SK-N-SH (cell line): ENCODE data around the gene VRK2. TPM values are rescaled to one million over a fixed set of nuclear protein-coding genes. Genes with fewer than 3 reads are reported as not detected.

Experiments used
- CTCF ChIA-PET: fragments of 300-600, 350-600 bp; formaldehyde crosslinking; extraction: SDS; loops from one replicate; lab custom pipeline; 2021; lab: Yijun Ruan, JAX
- POLR2A ChIA-PET: fragments of 350-600 bp; sonication (Branson Sonifier 250); formaldehyde crosslinking; extraction: SDS; loops from one replicate; lab custom pipeline; 2020; ENCODE audit warnings: antibody characterized with exemption, inconsistent platforms; lab: Yijun Ruan, JAX
- DNase-seq: peaks from one replicate; pipeline ENCODE4 v3.0.0; 2012
- H2AFZ ChIP-seq: fragments of 200-600 bp; sonication (generic); 2 replicates; pipeline ENCODE4 v1.8.1; 2016; ENCODE audit warnings: antibody characterized with exemption, mild to moderate bottlenecking, low read depth
- H3F3A ChIP-seq: fragments of 200-600 bp; sonication (generic); replicated peaks from 2 replicates; pipeline ENCODE3; 2016; ENCODE audit warnings: antibody characterized with exemption, mild to moderate bottlenecking; ENCODE audit not compliant: insufficient read depth
- H3K27ac ChIP-seq, 2 experiments: fragments of 200-500 bp in 1 of 2; fragments of 200-600 bp in 1 of 2; sonication (Bioruptor generic) in 1 of 2; sonication (generic), shearing (Covaris generic) in 1 of 2; 2 replicates each; pipeline versions ENCODE4 v1.5.1 to v1.6.1; 2014 to 2016; ENCODE audit warnings: low read depth in 2 of 2, inconsistent platforms in 1 of 2, low read length in 1 of 2, mild to moderate bottlenecking in 1 of 2, mixed read lengths in 1 of 2
- H3K27me3 ChIP-seq: fragments of 200-600 bp; sonication (generic), shearing (Covaris generic); 2 replicates; pipeline ENCODE4 v1.6.1; 2016; ENCODE audit warnings: mixed run types; ENCODE audit not compliant: insufficient read depth
- H3K36me3 ChIP-seq, 2 experiments: fragments of 200-500 bp in 1 of 2; fragments of 200-600 bp in 1 of 2; sonication (Bioruptor generic) in 1 of 2; sonication (generic) in 1 of 2; replicated peaks in 1 of 2; 2 replicates each; pipeline versions ENCODE3 to v1.5.1; 2014 to 2016; ENCODE audit warnings: low read length in 1 of 2, mild to moderate bottlenecking in 1 of 2; ENCODE audit not compliant: insufficient read depth in 2 of 2, control insufficient read depth in 1 of 2
- H3K4me1 ChIP-seq, 2 experiments: fragments of 200-500 bp in 1 of 2; fragments of 200-600 bp in 1 of 2; sonication (Bioruptor generic) in 1 of 2; sonication (generic), shearing (Covaris generic) in 1 of 2; 2 replicates each; pipeline versions ENCODE4 v1.5.1 to v1.6.1; 2014 to 2016; ENCODE audit warnings: low read depth in 1 of 2, low read length in 1 of 2, mixed run types in 1 of 2; ENCODE audit not compliant: insufficient read depth in 2 of 2, control insufficient read depth in 1 of 2
- H3K4me2 ChIP-seq: fragments of 200-600 bp; sonication (generic), shearing (Covaris generic); 2 replicates; pipeline ENCODE4 v1.6.1; 2017; ENCODE audit warnings: mixed run types
- H3K4me3 ChIP-seq, 2 experiments: fragments of 200-500 bp in 1 of 2; fragments of 200-600 bp in 1 of 2; sonication (Bioruptor generic) in 1 of 2; sonication (generic), shearing (Covaris generic) in 1 of 2; 2 replicates each; pipeline versions ENCODE4 v1.5.1 to v1.8.1; 2014 to 2016; ENCODE audit warnings: low read depth in 2 of 2, inconsistent platforms in 1 of 2, low read length in 1 of 2, mild to moderate bottlenecking in 1 of 2, mixed read lengths in 1 of 2, moderate library complexity in 1 of 2
- H3K79me2 ChIP-seq: fragments of 200-600 bp; sonication (generic); 2 replicates; pipeline ENCODE4 v1.8.1; 2017; ENCODE audit warnings: mild to moderate bottlenecking; ENCODE audit not compliant: insufficient read depth
- H3K9ac ChIP-seq: fragments of 200-600 bp; sonication (generic); 2 replicates; pipeline ENCODE4 v1.6.1; 2017; ENCODE audit warnings: mixed run types
- H3K9me2 ChIP-seq: fragments of 200-600 bp; sonication (generic); 2 replicates; pipeline ENCODE4 v1.6.1; 2017; ENCODE audit warnings: mixed run types
- H3K9me3 ChIP-seq: fragments of 200-600 bp; sonication (generic); 2 replicates; pipeline ENCODE4 v1.6.1; 2017; ENCODE audit warnings: mixed run types, mild to moderate bottlenecking, moderate library complexity
- H4K20me1 ChIP-seq: fragments of 200-600 bp; sonication (generic); 2 replicates; pipeline ENCODE4 v1.6.1; 2017; ENCODE audit warnings: mild to moderate bottlenecking, mixed run types; ENCODE audit not compliant: insufficient read depth
- CHD2 ChIP-seq: fragments of 150-350 bp; IDR thresholded peaks from 2 replicates; pipeline ENCODE4 v1.6.1; 2018; ENCODE audit warnings: low read length; ENCODE audit not compliant: partially characterized antibody
- ELF1 ChIP-seq: IDR thresholded peaks from 2 replicates; pipeline ENCODE4 v1.4.0; 2012
- EZH2phosphoT487 ChIP-seq: fragments of 200-600 bp; sonication (generic); IDR thresholded peaks from 2 replicates; pipeline ENCODE4 v1.6.1; 2017; ENCODE audit warnings: low read depth, mixed run types, mild to moderate bottlenecking, antibody characterized with exemption, moderate library complexity, borderline replicate concordance
- FOSL2 ChIP-seq: IDR thresholded peaks from 2 replicates; pipeline ENCODE4 v1.4.0; 2012; ENCODE audit warnings: low read depth, mild to moderate bottlenecking, moderate library complexity, borderline replicate concordance
- FOXJ3 ChIP-seq: sonication (generic); formaldehyde crosslinking; IDR thresholded peaks from 2 replicates; pipeline ENCODE4 v1.5.1; 2020; ENCODE audit warnings: mild to moderate bottlenecking, missing genetic modification reagents
- GATA2 ChIP-seq: sonication (generic); formaldehyde crosslinking; IDR thresholded peaks from 2 replicates; pipeline ENCODE4 v1.5.0; 2020; ENCODE audit warnings: mild to moderate bottlenecking, missing genetic modification reagents
- IRF3 ChIP-seq: fragments of 150-350 bp; IDR thresholded peaks from 2 replicates; pipeline ENCODE4 v1.6.1; 2016; ENCODE audit warnings: mild to moderate bottlenecking, low read depth, low read length
- MAX ChIP-seq: IDR thresholded peaks from 2 replicates; pipeline ENCODE4 v1.4.0; 2012; ENCODE audit warnings: low read depth
- MXI1 ChIP-seq: IDR thresholded peaks from 2 replicates; pipeline ENCODE4 v1.6.1; 2012; ENCODE audit warnings: mild to moderate bottlenecking, low read depth, low read length, improper control_type of control experiment
- NFIC ChIP-seq: IDR thresholded peaks from 2 replicates; pipeline ENCODE4 v1.4.0; 2012; ENCODE audit warnings: borderline replicate concordance
- NRF1 ChIP-seq: IDR thresholded peaks from 2 replicates; pipeline ENCODE4 v1.6.1; 2012; ENCODE audit warnings: low read depth, mild to moderate bottlenecking, low read length
- POLR2AphosphoS5 ChIP-seq: IDR thresholded peaks from 2 replicates; pipeline ENCODE4 v1.6.1; 2012; ENCODE audit warnings: low read depth, low read length
- RXRA ChIP-seq: IDR thresholded peaks from 2 replicates; pipeline ENCODE4 v1.4.0; 2012; ENCODE audit warnings: low read depth, mild to moderate bottlenecking, borderline replicate concordance
- SIN3A ChIP-seq: IDR thresholded peaks from 2 replicates; pipeline ENCODE4 v1.6.1; 2012; ENCODE audit warnings: low read depth, mild to moderate bottlenecking, low read length, moderate library complexity, borderline replicate concordance
- USF2 ChIP-seq: fragments of 150-350 bp; IDR thresholded peaks from 2 replicates; pipeline ENCODE4 v1.6.1; 2017; ENCODE audit warnings: antibody characterized with exemption, low read length, low read depth, borderline replicate concordance
- YY1 ChIP-seq: IDR thresholded peaks from 2 replicates; pipeline ENCODE4 v1.4.0; 2012; ENCODE audit warnings: low read depth, mild to moderate bottlenecking
- WGBS: methylation state at CpG from one replicate; pipeline ENCODE4 v1.1.6; 2017; ENCODE audit warnings: low lambda C conversion rate; 5-methylcytosine and 5-hydroxymethylcytosine counted together
- polyA plus RNA-seq, 3 experiments: library from polyadenylated mRNA; depleted of rRNA; stranded (reverse); fragments of >200 nt; gene quantifications; 2 replicates each; pipeline ENCODE4 v1.2.3, GENCODE V29; 2012
- TF ChIP-seq, protein P1 (sequence below): fragments of 200-600 bp; sonication (generic); IDR thresholded peaks from 2 replicates; pipeline ENCODE4 v1.6.1; 2017; ENCODE audit warnings: antibody characterized with exemption, mild to moderate bottlenecking, moderate library complexity
- TF ChIP-seq, protein P2 (sequence below): IDR thresholded peaks from 2 replicates; pipeline ENCODE4; 2012

Gene VRK2
- polyA plus RNA-seq, 1 of the 3 experiments (the other 2 are of a cell fraction): not detected

DNA sequence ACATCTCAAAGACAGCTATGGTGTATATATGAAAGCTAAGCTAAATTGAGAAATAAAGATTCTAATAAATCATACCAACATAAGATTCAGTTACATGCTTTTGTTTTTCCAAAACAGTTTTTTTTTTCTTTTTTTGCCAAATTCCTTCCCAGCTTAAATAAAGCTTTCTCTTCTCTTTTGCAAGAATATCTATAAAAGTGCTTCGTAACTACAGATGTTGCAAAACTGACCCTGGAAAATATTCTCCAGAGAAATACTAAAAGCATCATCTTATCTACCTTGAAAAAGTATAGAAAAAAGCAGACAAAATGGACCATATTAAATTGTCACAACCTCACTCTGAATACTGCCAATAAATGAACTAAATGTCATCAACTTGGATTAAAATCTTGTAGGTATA lies 155.8 kb downstream of the VRK2 start:
- POLR2A ChIA-PET: no interaction called here
- 100% methylated on average over 1 of the region's 1 CpG for WGBS
- Histone ChIP-seq H3K9me2 (no peaks in the 10 kb centered on the region; the same call in 1 of the 2 replicates), H3K79me2 (no peaks in the 10 kb centered on the region), H3K9me3 (no peaks in the 10 kb centered on the region), H4K20me1 (no peaks in the 10 kb centered on the region), H3K27ac (no peak overlapping the region), H3K4me3 (no peak overlapping the region), H2AFZ (no peak overlapping the region), H3K4me1 (0 out of 4 replicates have a peak, but pooled peaks cover 0 to 5% of the 10 kb centered on the region in 2 experiments), H3K4me2 (no peak overlapping the region), H3K36me3 (peaks cover 24 to 26% of the 10 kb centered on the region in 2 experiments), H3K27me3 (no peaks in the 10 kb centered on the region), H3F3A (peaks cover 24% of the 10 kb centered on the region), H3K9ac (no peak overlapping the region)
- CTCF ChIA-PET: no interaction called here
- DNase-seq: no peak
- TF ChIP-seq FOSL2: no peak
- TF ChIP-seq IRF3: no peak
- no peak for TF ChIP-seq RXRA
- TF ChIP-seq MXI1: no peak
- TF ChIP-seq POLR2AphosphoS5: no peak
- TF ChIP-seq GATA2 (CRISPR knock-in tag): no peak
- TF ChIP-seq, protein P1, sequence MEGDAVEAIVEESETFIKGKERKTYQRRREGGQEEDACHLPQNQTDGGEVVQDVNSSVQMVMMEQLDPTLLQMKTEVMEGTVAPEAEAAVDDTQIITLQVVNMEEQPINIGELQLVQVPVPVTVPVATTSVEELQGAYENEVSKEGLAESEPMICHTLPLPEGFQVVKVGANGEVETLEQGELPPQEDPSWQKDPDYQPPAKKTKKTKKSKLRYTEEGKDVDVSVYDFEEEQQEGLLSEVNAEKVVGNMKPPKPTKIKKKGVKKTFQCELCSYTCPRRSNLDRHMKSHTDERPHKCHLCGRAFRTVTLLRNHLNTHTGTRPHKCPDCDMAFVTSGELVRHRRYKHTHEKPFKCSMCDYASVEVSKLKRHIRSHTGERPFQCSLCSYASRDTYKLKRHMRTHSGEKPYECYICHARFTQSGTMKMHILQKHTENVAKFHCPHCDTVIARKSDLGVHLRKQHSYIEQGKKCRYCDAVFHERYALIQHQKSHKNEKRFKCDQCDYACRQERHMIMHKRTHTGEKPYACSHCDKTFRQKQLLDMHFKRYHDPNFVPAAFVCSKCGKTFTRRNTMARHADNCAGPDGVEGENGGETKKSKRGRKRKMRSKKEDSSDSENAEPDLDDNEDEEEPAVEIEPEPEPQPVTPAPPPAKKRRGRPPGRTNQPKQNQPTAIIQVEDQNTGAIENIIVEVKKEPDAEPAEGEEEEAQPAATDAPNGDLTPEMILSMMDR: no peak
- TF ChIP-seq NRF1: no peak

DNA sequence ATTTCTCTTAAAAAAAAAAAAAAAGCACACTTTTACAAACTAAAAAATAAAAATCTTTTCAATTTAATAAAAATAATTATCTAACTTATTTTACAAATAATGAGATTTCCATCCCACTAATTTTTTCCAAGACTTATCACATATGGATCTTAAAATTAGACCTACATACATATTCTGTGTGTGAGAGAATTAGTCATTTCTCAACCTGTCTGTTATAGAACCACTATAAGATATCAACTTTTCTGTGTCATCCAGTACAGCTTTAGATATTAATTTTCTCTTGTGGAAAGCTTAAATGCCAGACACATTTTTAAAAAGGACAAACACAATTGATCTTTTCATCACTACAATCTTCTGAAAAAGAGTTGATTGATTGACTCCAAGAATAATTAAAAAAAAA lies 156.4 kb downstream of the VRK2 start:
- no peak for DNase-seq
- Histone ChIP-seq H3K9ac (no peak overlapping the region), H3K4me3 (no peak overlapping the region), H3K9me3 (no peaks in the 10 kb centered on the region), H3F3A (peaks cover 24% of the 10 kb centered on the region), H3K27ac (no peak overlapping the region), H3K36me3 (peaks cover 26 to 27% of the 10 kb centered on the region in 2 experiments), H3K4me2 (no peak overlapping the region), H3K27me3 (no peaks in the 10 kb centered on the region), H2AFZ (no peak overlapping the region), H3K4me1 (0 out of 4 replicates have a peak, but pooled peaks cover 0 to 5% of the 10 kb centered on the region in 2 experiments), H4K20me1 (no peaks in the 10 kb centered on the region), H3K9me2 (no peaks in the 10 kb centered on the region; the same call in 1 of the 2 replicates), H3K79me2 (no peaks in the 10 kb centered on the region)
- CTCF ChIA-PET: interaction anchor here (0.6 to 1.5 kb wide), 2 partner anchors 10 to 14 kb away, joined by 3 to 4 read pairs; no protein-coding TSS in a partner anchor
- TF ChIP-seq, protein P2, sequence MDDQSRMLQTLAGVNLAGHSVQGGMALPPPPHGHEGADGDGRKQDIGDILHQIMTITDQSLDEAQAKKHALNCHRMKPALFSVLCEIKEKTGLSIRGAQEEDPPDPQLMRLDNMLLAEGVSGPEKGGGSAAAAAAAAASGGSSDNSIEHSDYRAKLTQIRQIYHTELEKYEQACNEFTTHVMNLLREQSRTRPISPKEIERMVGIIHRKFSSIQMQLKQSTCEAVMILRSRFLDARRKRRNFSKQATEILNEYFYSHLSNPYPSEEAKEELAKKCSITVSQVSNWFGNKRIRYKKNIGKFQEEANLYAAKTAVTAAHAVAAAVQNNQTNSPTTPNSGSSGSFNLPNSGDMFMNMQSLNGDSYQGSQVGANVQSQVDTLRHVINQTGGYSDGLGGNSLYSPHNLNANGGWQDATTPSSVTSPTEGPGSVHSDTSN: no peak
- TF ChIP-seq FOXJ3 (CRISPR knock-in tag): no peak
- TF ChIP-seq YY1: no peak
- TF ChIP-seq NRF1: no peak
- TF ChIP-seq RXRA: no peak
- TF ChIP-seq EZH2phosphoT487: no peak
- no peak for TF ChIP-seq ELF1
- no peak for TF ChIP-seq USF2
- TF ChIP-seq MXI1: no peak
- TF ChIP-seq NFIC: no peak
- TF ChIP-seq MAX: no peak
- no peak for TF ChIP-seq CHD2
- TF ChIP-seq SIN3A: no peak
- POLR2A ChIA-PET: no interaction called here
